Right forelimb (tissue), 1 donor: ENCODE results near the gene KCNH6.

Source experiments
- DNase-seq: peaks from one replicate; pipeline ENCODE4 v3.0.0-alpha.2; 2018

The KCNH6 gene, protein sequence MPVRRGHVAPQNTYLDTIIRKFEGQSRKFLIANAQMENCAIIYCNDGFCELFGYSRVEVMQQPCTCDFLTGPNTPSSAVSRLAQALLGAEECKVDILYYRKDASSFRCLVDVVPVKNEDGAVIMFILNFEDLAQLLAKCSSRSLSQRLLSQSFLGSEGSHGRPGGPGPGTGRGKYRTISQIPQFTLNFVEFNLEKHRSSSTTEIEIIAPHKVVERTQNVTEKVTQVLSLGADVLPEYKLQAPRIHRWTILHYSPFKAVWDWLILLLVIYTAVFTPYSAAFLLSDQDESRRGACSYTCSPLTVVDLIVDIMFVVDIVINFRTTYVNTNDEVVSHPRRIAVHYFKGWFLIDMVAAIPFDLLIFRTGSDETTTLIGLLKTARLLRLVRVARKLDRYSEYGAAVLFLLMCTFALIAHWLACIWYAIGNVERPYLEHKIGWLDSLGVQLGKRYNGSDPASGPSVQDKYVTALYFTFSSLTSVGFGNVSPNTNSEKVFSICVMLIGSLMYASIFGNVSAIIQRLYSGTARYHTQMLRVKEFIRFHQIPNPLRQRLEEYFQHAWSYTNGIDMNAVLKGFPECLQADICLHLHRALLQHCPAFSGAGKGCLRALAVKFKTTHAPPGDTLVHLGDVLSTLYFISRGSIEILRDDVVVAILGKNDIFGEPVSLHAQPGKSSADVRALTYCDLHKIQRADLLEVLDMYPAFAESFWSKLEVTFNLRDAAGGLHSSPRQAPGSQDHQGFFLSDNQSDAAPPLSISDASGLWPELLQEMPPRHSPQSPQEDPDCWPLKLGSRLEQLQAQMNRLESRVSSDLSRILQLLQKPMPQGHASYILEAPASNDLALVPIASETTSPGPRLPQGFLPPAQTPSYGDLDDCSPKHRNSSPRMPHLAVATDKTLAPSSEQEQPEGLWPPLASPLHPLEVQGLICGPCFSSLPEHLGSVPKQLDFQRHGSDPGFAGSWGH

DNA sequence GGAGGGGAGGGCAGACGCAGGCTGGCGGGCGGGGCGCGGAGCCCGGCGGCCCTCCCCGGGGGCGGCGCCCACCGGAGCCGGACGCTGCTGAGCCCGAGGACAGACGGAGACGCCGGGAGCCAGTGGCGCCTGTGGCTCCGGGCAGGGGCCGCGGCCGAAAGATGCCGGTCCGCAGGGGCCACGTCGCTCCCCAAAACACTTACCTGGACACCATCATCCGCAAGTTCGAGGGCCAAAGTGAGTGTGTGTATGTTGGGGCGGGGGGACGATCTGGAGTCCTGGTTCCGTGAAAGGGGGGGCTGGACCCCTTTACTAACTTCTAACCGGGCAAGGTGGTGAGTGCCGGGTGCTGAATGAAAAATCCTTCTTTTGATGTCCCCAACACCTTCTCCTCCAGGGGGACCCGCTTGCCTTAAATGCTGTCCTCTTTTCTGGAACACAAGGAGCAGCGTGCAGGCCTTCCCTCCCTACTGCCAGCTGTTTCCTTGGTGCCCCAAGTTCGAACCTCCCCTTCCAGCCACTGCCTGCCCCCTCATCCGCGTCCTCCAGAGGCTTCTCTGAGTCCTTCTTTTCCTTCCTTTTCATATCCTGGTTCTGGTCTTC, at the start of gene KCNH6:
Gene KCNH6 (plus strand): TSS at position 106 of the 603 bp plus-strand sequence. CDS start 56 bp downstream, at position 162.
- no peak for DNase-seq

DNA sequence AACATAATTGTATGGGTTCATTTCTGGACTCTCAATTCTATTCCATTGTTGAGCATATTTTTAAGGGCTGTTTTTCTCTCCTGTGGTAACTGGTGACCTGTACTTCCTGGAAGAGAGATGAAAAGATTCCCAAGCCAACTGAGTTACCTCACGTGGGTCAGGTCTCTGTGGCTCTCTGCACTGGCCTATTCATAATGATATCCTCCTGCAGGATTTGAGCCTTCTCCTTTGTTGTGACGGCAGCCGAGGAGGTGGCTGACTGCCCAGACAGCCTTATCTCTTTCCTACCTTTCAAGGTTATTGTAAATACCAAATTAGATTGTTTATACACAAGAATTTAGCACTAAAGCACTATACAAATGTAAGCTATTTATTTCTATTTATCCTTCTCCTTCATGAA, 49.0 kb upstream of the KCNH6 start:
- DNase-seq: no peak

DNA sequence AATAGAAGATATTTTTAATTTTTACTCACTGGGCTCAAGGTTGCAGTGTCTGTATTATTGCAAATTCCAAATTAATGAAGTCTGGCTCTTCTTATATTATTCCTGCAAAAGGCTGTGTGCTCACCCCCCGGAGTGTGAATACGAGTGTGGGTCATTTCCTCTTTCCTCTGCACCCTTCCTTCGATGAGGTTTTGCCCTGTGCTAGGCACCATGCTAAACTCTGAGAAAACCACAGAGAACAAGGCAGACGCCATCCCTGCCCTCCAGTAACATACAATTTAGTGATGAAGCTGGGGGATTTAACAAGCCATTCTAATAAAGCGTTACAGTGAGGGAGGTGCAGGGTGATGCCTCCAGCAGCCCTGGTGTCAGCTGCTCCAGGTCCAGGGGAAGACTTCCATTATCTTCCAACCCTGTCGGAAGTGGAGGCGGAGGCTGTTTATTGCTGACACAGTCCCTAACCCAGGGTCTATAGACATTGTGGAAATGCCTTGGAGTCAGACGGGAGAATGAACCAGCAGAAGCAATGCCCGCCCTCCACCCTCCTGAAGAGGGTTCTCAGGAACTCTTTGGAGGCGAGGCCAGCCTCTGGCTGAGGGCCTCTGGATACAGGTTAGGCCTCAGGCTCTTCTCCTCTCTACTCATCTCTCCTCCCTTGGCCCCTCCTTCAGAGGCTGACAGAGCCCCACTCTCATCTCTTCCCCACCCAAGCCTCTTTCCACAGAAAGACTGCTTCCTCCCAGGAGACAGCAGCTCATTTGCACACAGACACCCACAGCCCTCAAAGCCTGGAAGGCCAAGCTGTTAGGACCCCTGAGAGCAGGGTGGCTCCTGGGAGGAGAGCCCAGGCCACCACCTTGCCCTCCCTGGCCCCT, 48.3 kb upstream of the KCNH6 start:
- no peak for DNase-seq

DNA sequence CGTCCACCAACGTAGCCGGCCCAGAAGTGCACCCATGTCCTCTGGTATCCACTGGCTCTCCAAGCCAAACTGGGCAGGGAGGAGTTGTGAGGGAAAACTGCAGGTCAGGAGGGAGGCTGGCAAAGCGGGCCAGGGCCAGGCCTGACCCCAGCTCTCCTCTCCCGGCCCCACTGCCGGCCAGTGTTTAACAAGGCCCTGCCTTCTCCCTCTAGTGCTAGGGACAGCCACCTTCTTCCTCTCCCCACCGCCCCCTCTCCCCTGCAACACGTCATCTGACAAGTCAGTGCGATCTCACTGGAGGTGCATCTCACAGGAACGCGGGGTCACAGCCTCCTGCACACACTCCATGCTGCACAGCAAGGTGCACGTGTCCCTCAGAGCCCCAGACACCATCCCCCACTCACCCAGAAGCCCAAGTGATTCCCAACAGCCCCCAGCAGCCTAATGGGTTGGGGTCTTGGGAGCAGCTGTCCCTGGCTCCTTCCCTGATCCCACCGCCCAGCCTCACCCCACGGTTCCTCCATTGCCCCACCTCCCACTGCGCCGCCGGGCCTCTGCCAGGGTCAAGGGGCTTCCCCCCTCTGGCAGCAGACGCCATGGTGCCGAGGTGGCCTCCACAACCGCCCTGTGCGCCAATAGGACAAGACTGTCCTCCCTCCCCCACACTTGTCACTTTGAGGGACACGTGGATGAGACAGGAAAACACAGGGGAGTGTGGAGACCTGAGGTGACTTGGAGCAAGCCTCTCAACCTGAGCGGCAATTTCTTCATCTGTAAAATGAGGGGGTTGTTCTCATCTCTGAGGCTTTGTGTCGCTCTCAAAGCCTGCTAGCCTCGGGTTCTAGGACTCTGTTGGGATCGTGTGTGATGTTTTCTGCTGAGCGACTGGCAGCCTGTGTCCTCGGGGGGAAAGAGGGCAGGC, 47.4 kb upstream of the KCNH6 start:
- DNase-seq: no peak

DNA sequence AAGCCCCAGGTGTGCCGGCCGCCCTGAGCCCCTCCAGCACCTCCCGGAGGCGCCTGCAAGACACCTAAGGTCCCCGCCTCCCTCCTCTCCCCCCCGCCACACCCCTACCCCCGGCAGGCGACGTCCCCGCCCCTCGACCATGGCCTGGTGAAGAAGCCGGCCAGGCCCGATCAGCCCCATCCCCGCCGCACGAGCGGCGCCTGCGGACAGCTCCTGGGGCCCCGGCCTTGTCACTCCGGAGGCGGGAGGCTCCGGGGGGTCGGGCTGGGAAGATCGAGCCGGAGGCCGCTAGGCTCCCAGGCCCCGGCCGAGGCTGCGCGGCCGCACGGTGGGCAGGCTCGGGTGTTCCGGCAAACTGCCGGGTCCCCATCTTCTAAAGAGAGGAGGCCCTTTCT, 46.7 kb upstream of the KCNH6 start:
- DNase-seq: no peak

DNA sequence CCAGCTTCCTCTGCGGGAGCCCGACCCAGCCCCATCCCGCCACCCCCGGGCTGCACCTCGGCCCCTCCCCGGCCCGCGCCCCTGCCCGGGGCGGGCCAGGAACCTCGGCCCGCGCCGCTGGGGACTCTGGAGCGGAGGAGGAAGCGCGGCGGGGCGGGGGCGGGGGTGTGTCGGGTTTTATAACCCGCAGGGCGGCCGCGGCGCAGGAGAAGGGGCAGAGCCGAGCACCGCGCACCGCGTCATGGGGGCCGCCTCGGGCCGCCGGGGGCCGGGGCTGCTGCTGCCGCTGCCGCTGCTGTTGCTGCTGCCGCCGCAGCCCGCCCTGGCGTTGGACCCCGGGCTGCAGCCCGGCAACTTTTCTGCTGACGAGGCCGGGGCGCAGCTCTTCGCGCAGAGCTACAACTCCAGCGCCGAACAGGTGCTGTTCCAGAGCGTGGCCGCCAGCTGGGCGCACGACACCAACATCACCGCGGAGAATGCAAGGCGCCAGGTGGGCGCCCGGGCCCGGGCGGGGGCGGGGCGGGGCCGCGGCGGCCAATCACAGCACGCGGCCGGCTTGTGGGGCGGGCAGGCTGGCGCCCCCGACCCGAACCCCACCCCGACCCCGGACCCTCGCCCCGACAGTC, 46.2 kb upstream of the KCNH6 start, which contains the start of gene ACE:
Gene ACE (plus strand): TSS at position 208 of the 626 bp plus-strand sequence. CDS start 34 bp downstream, at position 242.
- DNase-seq: no peak

DNA sequence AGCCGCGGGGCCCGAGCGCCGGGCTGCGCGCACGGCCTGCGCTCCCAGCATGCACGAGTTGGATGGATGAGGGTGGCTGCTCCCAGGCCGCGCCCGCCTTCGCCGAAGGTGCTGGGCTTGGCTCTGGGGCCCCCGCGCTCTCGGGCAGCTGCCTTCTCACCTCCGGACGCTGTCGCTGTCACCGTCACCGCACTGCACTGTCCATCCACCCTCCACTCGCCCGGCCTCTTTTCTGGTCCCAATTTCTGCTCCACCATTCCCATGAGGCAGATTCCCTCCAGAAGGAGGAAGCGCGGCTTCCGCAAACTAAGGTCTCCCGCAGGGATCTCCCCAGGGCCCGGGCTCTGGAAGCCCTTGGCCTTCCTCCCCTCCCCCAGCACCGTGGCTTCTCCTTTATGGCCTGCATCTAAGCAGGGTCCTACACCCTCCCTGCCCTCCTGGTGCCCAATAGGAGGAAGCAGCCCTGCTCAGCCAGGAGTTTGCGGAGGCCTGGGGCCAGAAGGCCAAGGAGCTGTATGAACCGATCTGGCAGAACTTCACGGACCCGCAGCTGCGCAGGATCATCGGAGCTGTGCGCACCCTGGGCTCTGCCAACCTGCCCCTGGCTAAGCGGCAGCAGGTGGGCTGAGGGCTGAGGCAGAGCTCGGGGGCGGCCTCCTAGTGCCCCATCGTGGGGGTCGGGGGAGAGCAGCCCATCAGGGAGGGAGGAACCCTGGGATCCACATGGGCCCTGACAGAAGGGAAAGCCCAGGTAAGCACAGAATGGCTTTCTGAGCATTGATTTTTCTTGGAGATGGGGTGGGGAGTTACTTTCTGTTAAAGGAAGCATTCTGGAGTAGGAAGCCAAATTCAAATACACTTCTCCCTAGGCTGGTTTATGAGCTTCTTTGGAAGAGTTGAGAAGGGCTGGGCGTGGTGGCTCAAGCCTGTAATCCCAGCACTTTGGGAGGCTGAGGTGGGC, 45.4 kb upstream of the KCNH6 start:
- no peak for DNase-seq

DNA sequence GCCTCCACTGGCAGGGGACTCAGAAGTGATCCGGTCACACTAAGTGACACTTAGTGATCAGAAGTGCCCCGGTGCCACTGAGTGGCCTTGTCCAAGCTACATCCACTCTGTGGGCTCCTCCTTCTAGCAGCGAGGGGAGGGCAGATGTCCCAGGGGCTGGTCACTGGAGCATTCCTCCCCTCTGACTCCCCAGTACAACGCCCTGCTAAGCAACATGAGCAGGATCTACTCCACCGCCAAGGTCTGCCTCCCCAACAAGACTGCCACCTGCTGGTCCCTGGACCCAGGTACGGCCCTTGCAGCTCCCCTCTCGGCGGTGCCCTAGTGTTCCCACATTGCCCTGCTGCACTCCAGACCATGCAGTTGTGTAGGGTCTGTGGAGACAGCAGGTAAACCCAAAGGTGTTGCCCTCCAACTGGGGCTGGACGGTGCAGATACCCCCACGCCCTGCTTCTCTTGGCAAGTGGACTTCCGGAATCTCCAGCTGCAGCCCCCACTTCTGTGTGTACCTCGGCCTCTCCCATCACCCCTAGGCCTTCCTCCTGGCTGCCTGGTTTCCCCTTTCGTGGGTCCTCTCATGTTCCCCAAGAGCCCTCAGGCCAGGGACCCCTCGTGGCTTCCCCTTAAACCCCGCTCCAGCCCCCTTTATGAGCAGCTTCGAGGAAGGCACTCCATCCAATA, 44.2 kb upstream of the KCNH6 start:
- DNase-seq: peak; percentile 69

DNA sequence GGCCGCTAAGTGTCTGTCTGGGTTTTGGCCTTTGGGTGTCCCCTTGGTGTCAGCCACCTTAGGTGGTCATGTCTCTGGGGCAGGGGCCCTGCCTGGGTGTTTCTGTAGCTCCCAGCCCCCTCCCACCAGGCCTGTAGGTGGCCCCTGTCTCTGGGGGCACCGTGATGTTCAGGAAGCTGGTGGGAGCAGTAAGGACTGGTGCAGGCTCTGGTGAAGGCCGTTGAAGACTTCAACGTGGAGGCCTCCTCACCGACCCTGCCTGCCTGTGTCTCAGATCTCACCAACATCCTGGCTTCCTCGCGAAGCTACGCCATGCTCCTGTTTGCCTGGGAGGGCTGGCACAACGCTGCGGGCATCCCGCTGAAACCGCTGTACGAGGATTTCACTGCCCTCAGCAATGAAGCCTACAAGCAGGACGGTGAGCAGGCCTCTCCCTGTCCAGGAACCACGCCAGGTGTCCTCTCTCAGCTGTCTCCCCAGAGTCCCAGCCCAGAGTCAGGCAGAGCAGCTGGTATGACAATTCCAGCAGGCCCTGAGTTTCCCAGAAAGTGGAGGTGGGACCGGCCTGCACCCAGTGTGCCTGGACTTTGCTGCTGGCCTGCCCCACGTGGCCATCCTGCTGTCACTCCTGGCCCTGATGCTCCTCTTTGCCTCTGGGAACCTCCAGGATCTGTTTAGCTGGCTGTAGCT, 43.5 kb upstream of the KCNH6 start:
- DNase-seq: no peak

DNA sequence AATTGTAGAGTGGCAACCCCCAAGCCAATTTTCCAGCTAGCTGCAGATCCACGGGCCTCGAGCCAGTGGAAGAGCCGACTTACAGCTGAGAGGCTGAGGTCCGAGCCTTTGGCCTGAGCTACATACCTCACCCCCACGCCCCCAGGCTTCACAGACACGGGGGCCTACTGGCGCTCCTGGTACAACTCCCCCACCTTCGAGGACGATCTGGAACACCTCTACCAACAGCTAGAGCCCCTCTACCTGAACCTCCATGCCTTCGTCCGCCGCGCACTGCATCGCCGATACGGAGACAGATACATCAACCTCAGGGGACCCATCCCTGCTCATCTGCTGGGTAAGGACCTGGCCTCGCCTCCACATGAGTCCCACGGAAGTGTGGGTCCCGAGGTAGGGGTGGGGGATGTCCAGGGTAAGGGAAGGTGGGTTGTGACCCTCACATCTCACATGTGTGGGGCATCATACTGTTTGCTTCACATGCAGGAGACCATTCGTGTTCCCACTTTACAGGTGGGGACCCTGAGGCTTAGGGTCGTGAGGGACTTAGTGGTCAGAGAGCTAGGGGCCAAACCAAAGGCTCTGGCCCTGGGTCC, 42.9 kb upstream of the KCNH6 start:
- DNase-seq: no peak

DNA sequence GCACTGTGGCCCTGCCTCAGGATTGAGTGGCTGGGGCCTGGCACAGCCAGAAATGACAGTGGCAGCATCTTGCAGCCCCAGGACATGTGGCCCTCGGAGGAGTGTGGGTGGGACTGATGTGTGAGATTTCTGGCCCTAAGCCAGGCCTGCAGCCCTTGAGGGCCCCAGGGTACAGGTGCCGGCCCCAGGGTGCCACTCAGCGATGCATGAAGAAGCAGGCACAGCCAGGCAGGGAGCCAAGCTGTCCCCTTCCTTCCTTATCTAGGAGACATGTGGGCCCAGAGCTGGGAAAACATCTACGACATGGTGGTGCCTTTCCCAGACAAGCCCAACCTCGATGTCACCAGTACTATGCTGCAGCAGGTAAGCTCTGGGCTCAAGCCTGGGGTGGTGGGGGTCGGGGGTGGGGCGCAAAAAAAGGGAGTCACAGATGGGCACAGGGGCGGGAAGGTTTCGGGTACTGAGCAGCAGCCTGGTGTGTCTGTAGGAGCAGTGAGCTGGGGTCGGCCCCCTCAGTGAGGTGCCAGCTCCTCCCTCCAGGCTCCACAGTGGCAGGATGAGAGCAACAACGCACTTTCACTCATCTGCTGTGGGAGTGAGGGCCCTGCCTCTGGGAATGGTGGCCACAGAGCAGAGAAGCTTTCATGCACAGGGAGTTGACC, 42.2 kb upstream of the KCNH6 start:
- no peak for DNase-seq

DNA sequence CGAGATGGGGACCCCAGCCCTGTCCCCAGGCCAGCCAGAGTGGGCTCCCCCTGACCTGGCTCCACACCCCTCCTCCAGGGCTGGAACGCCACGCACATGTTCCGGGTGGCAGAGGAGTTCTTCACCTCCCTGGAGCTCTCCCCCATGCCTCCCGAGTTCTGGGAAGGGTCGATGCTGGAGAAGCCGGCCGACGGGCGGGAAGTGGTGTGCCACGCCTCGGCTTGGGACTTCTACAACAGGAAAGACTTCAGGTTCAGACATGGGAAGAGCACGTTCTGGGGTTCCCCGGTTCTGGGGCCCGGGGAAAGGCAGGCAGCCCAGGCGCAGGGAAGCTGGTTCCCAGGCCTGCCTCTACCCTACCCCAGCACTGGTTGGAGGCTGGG, 41.7 kb upstream of the KCNH6 start:
- no peak for DNase-seq

DNA sequence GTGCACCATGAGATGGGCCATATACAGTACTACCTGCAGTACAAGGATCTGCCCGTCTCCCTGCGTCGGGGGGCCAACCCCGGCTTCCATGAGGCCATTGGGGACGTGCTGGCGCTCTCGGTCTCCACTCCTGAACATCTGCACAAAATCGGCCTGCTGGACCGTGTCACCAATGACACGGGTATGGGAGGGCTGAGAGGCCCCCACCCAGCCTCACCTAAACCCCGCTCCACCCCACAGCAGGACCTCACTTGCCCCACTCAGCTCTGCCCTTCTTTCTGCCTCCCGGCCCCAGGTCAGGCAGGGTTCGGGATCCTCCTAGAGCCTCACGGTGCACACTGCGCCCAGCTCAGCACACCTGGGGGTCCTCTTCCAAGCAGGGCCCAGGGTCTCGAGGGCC, 40.6 kb upstream of the KCNH6 start:
- DNase-seq: no peak

DNA sequence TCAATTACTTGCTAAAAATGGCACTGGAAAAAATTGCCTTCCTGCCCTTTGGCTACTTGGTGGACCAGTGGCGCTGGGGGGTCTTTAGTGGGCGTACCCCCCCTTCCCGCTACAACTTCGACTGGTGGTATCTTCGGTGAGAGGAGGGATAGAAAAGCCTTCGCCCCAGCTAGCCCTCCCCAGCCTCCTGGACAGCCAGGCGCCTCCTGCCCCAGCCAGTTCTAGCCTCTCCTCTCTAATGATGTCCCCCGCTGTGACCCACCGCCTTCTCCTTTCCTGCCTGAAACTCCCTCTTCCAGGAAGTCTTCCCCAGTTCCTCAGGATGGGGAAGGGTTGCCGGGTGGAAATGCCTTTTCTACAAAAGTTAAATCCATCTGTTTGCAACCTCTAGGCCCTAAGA, 40.1 kb upstream of the KCNH6 start:
- no peak for DNase-seq

DNA sequence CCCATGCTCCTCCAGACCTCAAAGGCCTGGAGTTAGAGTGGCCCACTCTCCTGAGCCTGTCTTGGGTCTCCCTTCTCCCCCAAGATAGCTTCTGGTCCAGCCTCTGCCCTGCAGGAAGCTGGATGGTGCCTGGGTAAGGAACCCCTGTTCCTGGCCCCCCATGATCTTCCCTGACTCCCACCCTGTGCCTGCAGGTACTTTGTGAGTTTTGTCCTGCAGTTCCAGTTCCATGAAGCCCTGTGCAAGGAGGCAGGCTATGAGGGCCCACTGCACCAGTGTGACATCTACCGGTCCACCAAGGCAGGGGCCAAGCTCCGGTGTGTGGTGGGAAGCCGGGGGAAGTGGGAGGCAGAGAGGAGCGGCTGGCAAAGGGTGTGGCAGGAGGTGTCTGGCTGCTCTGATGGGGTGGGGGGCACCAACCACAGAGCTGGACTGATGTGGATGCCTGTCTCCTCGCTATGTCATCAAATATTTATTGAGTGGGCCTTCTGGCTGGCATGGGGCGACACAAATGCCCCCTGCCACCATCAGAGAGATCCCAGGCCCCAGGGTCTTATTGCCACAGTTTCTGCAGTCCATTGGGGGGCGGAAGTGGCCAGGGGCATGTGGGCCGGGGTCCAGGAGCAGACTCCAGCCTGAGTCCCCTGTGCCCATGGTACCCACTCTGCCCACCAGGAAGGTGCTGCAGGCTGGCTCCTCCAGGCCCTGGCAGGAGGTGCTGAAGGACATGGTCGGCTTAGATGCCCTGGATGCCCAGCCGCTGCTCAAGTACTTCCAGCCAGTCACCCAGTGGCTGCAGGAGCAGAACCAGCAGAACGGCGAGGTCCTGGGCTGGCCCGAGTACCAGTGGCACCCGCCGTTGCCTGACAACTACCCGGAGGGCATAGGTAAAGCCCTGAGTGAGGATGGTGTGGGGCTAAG, 39.2 kb upstream of the KCNH6 start:
- no peak for DNase-seq
